DND-41 (cell line): Measurements from ENCODE around the gene SLC9C2.

Experiments used
- ATAC-seq: fragments of 200-7000 bp; cut with Tn5 transposase; 3 replicates; pipeline ENCODE4 v1.9.1; 2021; ENCODE audit warnings: low read depth; ENCODE audit not compliant: insufficient read depth
- DNase-seq: peaks from one replicate; pipeline ENCODE4 v3.0.0-alpha.2; 2020
- H2AFZ ChIP-seq: 2 replicates; pipeline ENCODE4 v1.6.0; 2012; ENCODE audit warnings: low read depth, low read length
- H3K27ac ChIP-seq: 2 replicates; pipeline ENCODE4 v1.5.1; 2012; ENCODE audit warnings: low read length, inconsistent platforms
- H3K27me3 ChIP-seq: fragments of 200-600 bp; sonication (generic); 2 replicates; pipeline ENCODE4 v1.6.0; 2012; ENCODE audit warnings: low read length, mild to moderate bottlenecking, inconsistent platforms; ENCODE audit not compliant: insufficient read depth, poor library complexity
- H3K36me3 ChIP-seq: 2 replicates; pipeline ENCODE4 v1.5.1; 2012; ENCODE audit warnings: low read length, inconsistent platforms; ENCODE audit not compliant: insufficient read depth
- H3K4me1 ChIP-seq: 2 replicates; pipeline ENCODE4 v1.5.1; 2012; ENCODE audit warnings: mild to moderate bottlenecking, low read length; ENCODE audit not compliant: insufficient read depth
- H3K4me2 ChIP-seq: 2 replicates; pipeline ENCODE4 v1.6.0; 2012; ENCODE audit warnings: mild to moderate bottlenecking, moderate library complexity, low read length, inconsistent platforms; ENCODE audit not compliant: insufficient read depth
- H3K4me3 ChIP-seq, 2 experiments: fragments of 200-600 bp in 1 of 2; shearing (Covaris generic) in 1 of 2; 2 replicates each; pipeline ENCODE4 v1.5.1; 2012 to 2016; ENCODE audit warnings: inconsistent platforms in 2 of 2, low read length in 2 of 2, mild to moderate bottlenecking in 2 of 2, low read depth in 1 of 2, moderate library complexity in 1 of 2
- H3K79me2 ChIP-seq: 2 replicates; pipeline ENCODE4 v1.6.0; 2012; ENCODE audit warnings: low read length, inconsistent platforms; ENCODE audit not compliant: insufficient read depth
- H3K9ac ChIP-seq: 2 replicates; pipeline ENCODE4 v1.6.0; 2012; ENCODE audit warnings: low read depth, mild to moderate bottlenecking, inconsistent platforms, low read length, moderate library complexity
- H3K9me3 ChIP-seq: 2 replicates; pipeline ENCODE4 v1.5.1; 2012; ENCODE audit warnings: low read length, moderate library complexity, mild to moderate bottlenecking, inconsistent platforms; ENCODE audit not compliant: insufficient read depth, severe bottlenecking
- H4K20me1 ChIP-seq: 2 replicates; pipeline ENCODE4 v1.6.0; 2012; ENCODE audit warnings: low read length; ENCODE audit not compliant: insufficient read depth
- EZH2 ChIP-seq: IDR thresholded peaks from 3 replicates; pipeline ENCODE4 v1.6.1; 2012; ENCODE audit warnings: borderline replicate concordance, low read depth, mild to moderate bottlenecking, moderate library complexity, low read length, inconsistent platforms; ENCODE audit not compliant: severe bottlenecking
- TF ChIP-seq, protein P1 (sequence below): IDR thresholded peaks from 2 replicates; pipeline ENCODE4 v1.5.1; 2012; ENCODE audit warnings: borderline replicate concordance, low read length, moderate library complexity, mild to moderate bottlenecking; ENCODE audit not compliant: poor library complexity, severe bottlenecking; ENCODE audit errors: extremely low read depth

SLC9C2 gene

GRCh38 chr1:173590557-173590956 is 12.3 kb downstream of the SLC9C2 start:
- ATAC-seq (no peak), DNase-seq (no peak)
- Histone ChIP-seq H3K27ac (no peak overlapping the region), H3K4me3 (no peak overlapping the region), H3K4me2 (no peak overlapping the region), H4K20me1 (no peaks in the 10 kb centered on the region), H2AFZ (no peak overlapping the region), H3K27me3 (no peaks in the 10 kb centered on the region), H3K36me3 (no peaks in the 10 kb centered on the region), H3K4me1 (no peaks in the 10 kb centered on the region), H3K9me3 (no peaks in the 10 kb centered on the region), H3K9ac (no peak overlapping the region), H3K79me2 (no peaks in the 10 kb centered on the region)
- TF ChIP-seq EZH2 = no peak
- TF ChIP-seq, protein P1, sequence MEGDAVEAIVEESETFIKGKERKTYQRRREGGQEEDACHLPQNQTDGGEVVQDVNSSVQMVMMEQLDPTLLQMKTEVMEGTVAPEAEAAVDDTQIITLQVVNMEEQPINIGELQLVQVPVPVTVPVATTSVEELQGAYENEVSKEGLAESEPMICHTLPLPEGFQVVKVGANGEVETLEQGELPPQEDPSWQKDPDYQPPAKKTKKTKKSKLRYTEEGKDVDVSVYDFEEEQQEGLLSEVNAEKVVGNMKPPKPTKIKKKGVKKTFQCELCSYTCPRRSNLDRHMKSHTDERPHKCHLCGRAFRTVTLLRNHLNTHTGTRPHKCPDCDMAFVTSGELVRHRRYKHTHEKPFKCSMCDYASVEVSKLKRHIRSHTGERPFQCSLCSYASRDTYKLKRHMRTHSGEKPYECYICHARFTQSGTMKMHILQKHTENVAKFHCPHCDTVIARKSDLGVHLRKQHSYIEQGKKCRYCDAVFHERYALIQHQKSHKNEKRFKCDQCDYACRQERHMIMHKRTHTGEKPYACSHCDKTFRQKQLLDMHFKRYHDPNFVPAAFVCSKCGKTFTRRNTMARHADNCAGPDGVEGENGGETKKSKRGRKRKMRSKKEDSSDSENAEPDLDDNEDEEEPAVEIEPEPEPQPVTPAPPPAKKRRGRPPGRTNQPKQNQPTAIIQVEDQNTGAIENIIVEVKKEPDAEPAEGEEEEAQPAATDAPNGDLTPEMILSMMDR = no peak

DNA sequence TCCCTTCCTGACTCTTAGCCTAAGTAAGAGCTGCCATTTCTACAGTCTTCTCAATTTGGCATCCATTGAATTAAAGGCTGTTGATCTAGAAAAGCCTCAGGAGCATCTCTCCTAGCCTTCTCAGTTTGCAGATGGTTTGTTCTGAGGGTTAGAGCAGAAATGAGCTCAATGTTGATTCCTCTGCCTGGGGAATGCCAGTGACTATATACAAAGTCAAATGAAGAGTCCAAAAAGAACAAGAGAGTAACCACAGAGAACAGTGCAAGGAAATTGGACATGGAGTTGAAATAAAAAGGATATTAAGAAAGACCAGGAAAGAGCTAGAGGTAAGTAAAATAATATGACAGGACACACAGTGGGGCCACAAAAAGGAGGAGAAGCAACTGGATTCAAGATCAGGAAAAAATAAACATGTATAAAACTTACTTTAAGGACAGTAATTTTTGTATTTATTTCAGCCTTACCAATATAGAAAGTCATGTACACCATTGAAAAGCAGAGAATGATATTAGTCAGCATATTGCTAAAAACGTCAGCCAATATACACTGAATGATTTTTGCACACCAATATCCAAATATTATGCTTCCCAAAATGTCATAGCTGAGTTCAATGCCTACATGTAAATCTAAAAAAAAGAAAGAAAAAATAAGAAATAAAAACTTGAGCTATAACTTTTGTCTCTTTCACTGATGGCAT is 21.3 kb downstream of the SLC9C2 start:
- Histone ChIP-seq H3K4me3 (no peak overlapping the region), H3K36me3 (no peaks in the 10 kb centered on the region), H3K9me3 (no peaks in the 10 kb centered on the region), H2AFZ (no peak overlapping the region), H3K27ac (no peak overlapping the region), H3K79me2 (no peaks in the 10 kb centered on the region), H3K4me1 (no peaks in the 10 kb centered on the region), H3K4me2 (no peak overlapping the region), H3K27me3 (peaks cover 3% of the 10 kb centered on the region), H4K20me1 (no peaks in the 10 kb centered on the region), H3K9ac (no peak overlapping the region)
- TF ChIP-seq, protein P1 = no peak
- no peak for TF ChIP-seq EZH2
- ATAC-seq = no peak
- no peak for DNase-seq

DNA sequence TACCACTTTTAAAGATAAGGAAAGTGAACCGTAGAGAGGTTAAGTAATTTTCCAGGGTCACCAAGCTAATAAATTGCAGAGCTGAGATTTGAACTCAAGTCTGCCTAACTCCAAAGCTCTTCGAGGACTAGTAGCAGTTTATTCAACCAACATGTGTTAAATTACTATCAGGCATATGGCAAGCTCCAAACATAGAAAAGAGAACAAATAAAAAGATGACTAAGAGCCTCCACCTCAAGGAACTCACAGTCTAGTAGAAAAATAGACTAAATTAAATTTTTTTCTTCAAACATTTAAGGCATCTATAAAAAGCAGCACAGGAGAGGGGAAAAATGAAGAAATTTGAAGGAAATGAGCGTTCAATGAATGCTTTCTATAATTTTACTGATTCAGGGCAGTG is 22.2 kb downstream of the SLC9C2 start:
- no peak overlapping the region for H3K27ac ChIP-seq
- no peaks in the 10 kb centered on the region for H3K36me3 ChIP-seq
- no peak overlapping the region for H3K4me2 ChIP-seq
- H3K9ac ChIP-seq = no peak overlapping the region
- no peak for DNase-seq
- no peak for ATAC-seq
- H2AFZ ChIP-seq = no peak overlapping the region
- no peaks in the 10 kb centered on the region for H3K9me3 ChIP-seq
- H3K27me3 ChIP-seq = peaks cover 3% of the 10 kb centered on the region
- TF ChIP-seq EZH2 = no peak
- TF ChIP-seq, protein P1 = no peak
- no peaks in the 10 kb centered on the region for H4K20me1 ChIP-seq
- H3K4me1 ChIP-seq = no peaks in the 10 kb centered on the region
- H3K79me2 ChIP-seq = no peaks in the 10 kb centered on the region
- no peak overlapping the region for H3K4me3 ChIP-seq
